ENCODE data around the gene SCAF4. TPM values are rescaled to one million over a fixed set of nuclear protein-coding genes. Genes with fewer than 3 reads are reported as not detected.
A peak's percentile ranks its signal among the peaks of the same experiment; 100 is the strongest.

Gene SCAF4
- total and polyA plus RNA-seq, 2 of the 8 experiments (the other 6 are each of a cell fraction or from before 2014, with no cell fraction given) = 28.9 to 55.1 TPM

- no peak for TF ChIP-seq CHD1 (IDR thresholded peaks at IDR 0.05; ENCODE audit: low read depth, low read length)
- peak; percentile 37; the same call in 1 of the 2 replicates for TF ChIP-seq SP4 (IDR thresholded peaks at IDR 0.05; ENCODE audit: low read length)
- peak; percentile 70 for TF ChIP-seq TAF1 (IDR thresholded peaks at IDR 0.05; ENCODE audit: low read depth, low read length)
- peak; percentile 57 for TF ChIP-seq TBP (IDR thresholded peaks at IDR 0.05; ENCODE audit: low read depth, low read length)
- TF ChIP-seq ZNF274 (IDR thresholded peaks at IDR 0.05; ENCODE audit: borderline replicate concordance, extremely low read depth, low read length) = no peak
- TF ChIP-seq, protein P1, sequence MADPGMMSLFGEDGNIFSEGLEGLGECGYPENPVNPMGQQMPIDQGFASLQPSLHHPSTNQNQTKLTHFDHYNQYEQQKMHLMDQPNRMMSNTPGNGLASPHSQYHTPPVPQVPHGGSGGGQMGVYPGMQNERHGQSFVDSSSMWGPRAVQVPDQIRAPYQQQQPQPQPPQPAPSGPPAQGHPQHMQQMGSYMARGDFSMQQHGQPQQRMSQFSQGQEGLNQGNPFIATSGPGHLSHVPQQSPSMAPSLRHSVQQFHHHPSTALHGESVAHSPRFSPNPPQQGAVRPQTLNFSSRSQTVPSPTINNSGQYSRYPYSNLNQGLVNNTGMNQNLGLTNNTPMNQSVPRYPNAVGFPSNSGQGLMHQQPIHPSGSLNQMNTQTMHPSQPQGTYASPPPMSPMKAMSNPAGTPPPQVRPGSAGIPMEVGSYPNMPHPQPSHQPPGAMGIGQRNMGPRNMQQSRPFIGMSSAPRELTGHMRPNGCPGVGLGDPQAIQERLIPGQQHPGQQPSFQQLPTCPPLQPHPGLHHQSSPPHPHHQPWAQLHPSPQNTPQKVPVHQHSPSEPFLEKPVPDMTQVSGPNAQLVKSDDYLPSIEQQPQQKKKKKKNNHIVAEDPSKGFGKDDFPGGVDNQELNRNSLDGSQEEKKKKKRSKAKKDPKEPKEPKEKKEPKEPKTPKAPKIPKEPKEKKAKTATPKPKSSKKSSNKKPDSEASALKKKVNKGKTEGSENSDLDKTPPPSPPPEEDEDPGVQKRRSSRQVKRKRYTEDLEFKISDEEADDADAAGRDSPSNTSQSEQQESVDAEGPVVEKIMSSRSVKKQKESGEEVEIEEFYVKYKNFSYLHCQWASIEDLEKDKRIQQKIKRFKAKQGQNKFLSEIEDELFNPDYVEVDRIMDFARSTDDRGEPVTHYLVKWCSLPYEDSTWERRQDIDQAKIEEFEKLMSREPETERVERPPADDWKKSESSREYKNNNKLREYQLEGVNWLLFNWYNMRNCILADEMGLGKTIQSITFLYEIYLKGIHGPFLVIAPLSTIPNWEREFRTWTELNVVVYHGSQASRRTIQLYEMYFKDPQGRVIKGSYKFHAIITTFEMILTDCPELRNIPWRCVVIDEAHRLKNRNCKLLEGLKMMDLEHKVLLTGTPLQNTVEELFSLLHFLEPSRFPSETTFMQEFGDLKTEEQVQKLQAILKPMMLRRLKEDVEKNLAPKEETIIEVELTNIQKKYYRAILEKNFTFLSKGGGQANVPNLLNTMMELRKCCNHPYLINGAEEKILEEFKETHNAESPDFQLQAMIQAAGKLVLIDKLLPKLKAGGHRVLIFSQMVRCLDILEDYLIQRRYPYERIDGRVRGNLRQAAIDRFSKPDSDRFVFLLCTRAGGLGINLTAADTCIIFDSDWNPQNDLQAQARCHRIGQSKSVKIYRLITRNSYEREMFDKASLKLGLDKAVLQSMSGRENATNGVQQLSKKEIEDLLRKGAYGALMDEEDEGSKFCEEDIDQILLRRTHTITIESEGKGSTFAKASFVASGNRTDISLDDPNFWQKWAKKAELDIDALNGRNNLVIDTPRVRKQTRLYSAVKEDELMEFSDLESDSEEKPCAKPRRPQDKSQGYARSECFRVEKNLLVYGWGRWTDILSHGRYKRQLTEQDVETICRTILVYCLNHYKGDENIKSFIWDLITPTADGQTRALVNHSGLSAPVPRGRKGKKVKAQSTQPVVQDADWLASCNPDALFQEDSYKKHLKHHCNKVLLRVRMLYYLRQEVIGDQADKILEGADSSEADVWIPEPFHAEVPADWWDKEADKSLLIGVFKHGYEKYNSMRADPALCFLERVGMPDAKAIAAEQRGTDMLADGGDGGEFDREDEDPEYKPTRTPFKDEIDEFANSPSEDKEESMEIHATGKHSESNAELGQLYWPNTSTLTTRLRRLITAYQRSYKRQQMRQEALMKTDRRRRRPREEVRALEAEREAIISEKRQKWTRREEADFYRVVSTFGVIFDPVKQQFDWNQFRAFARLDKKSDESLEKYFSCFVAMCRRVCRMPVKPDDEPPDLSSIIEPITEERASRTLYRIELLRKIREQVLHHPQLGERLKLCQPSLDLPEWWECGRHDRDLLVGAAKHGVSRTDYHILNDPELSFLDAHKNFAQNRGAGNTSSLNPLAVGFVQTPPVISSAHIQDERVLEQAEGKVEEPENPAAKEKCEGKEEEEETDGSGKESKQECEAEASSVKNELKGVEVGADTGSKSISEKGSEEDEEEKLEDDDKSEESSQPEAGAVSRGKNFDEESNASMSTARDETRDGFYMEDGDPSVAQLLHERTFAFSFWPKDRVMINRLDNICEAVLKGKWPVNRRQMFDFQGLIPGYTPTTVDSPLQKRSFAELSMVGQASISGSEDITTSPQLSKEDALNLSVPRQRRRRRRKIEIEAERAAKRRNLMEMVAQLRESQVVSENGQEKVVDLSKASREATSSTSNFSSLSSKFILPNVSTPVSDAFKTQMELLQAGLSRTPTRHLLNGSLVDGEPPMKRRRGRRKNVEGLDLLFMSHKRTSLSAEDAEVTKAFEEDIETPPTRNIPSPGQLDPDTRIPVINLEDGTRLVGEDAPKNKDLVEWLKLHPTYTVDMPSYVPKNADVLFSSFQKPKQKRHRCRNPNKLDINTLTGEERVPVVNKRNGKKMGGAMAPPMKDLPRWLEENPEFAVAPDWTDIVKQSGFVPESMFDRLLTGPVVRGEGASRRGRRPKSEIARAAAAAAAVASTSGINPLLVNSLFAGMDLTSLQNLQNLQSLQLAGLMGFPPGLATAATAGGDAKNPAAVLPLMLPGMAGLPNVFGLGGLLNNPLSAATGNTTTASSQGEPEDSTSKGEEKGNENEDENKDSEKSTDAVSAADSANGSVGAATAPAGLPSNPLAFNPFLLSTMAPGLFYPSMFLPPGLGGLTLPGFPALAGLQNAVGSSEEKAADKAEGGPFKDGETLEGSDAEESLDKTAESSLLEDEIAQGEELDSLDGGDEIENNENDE (IDR thresholded peaks at IDR 0.05; ENCODE audit: insufficient replicate concordance, low read length) = no peak
- TF ChIP-seq, protein P2, sequence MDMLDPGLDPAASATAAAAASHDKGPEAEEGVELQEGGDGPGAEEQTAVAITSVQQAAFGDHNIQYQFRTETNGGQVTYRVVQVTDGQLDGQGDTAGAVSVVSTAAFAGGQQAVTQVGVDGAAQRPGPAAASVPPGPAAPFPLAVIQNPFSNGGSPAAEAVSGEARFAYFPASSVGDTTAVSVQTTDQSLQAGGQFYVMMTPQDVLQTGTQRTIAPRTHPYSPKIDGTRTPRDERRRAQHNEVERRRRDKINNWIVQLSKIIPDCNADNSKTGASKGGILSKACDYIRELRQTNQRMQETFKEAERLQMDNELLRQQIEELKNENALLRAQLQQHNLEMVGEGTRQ (IDR thresholded peaks at IDR 0.05; ENCODE audit: low read length) = 0 out of 2 replicates have a peak, but pooled peaks have one; percentile 7
- TF ChIP-seq RBBP5 (IDR thresholded peaks at IDR 0.05; ENCODE audit: borderline replicate concordance, low read depth, low read length) = peak; percentile 65; the same call in 1 of the 2 replicates
- peak in 1 of 2 experiments; percentile 75; a peak in 2 of 4 replicates for TF ChIP-seq SIN3A (conservative IDR thresholded peaks at IDR 0.05 in 1 of 2, IDR thresholded peaks at IDR 0.05 in 1 of 2; ENCODE audit: low read depth in 1 of 2, low read length in 2 of 2)
Measured at GRCh38 chr21:31731857-31732596, at the start of gene SCAF4 (continued).
